Measurements from ENCODE around the gene HJV. TPM values are rescaled to one million over a fixed set of nuclear protein-coding genes. Genes with fewer than 3 reads are reported as not detected.
A peak's percentile ranks its signal among the peaks of the same experiment; 100 is the strongest.

HJV gene
- total RNA-seq, 2 experiments from 2014 or later = not detected

DNA sequence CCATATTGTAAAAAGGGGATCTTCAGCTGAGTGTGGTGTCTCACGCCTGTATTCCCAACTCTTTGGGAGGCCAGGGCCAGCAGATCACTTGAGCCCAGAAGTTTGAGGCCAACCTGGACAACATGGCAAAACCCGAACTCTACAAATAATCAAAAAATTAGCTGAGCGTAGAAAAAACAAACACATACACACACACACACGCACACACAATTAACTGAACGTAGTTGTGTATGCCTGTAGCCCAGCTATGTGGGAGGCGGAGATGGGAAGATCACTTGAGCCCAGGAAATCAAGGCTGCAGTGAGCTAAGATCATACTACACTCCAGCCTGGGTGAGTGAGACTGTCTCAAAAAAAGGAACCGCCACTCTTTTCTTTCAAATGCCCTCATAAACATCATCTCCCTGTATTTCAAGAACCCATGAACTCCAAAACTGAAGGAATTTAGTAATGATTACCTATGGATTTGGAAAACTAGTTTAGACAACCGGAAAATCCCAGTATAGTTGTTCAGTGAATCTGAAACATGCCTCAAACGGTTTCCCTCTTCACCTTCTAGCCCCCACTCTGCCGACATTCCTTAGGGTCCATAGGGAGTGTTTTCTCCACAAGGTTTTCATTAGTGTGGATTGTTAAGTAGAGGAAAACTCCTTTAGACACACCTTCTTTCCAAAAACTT is 29.7 kb downstream of the HJV start:
- Mint-ChIP-seq H3K27me3 (no peaks in the 10 kb centered on the region), H3K4me3 (peak overlapping the region; percentile 95), H3K4me1 (peaks cover 63% of the 10 kb centered on the region), H3K9me3 (no peaks in the 10 kb centered on the region), H3K36me3 (peaks cover 49% of the 10 kb centered on the region), H3K27ac (peak overlapping the region; percentile 99)
- no peak for DNase-seq

- no peak for DNase-seq
- peak overlapping the region; percentile 35 for H3K4me3 Mint-ChIP-seq
- peaks cover 72% of the 10 kb centered on the region for H3K4me1 Mint-ChIP-seq
- peaks cover 37% of the 10 kb centered on the region for H3K36me3 Mint-ChIP-seq
- H3K27me3 Mint-ChIP-seq = no peaks in the 10 kb centered on the region
- no peaks in the 10 kb centered on the region for H3K9me3 Mint-ChIP-seq
- peak overlapping the region; percentile 40 for H3K27ac Mint-ChIP-seq
Measured at GRCh38 chr1:145990249-145990855, 31.2 kb downstream of the HJV start.

DNA sequence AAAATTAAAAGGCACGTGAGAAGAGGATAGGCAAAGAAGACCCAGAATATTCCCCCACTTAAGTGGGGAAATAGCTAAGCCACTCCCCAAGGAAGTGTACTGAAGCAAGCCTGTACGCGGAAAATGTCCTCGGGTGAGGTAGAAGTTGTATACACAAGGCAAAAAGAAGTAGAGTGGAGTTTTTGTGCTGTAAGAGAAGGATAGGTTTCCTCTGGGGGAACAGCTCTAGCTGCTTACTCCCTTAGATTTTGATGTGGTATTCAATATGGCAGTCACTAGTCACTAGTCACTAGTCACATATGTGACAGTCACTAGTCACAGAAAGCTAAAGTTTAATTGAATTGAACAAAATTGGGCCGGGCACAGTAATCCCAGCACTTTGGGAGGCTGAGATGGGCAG is 32.8 kb downstream of the HJV start:
- peaks cover 75% of the 10 kb centered on the region for H3K4me1 Mint-ChIP-seq
- H3K27ac Mint-ChIP-seq = peak overlapping the region; percentile 80
- H3K27me3 Mint-ChIP-seq = no peaks in the 10 kb centered on the region
- no peak for DNase-seq
- H3K36me3 Mint-ChIP-seq = peaks cover 21% of the 10 kb centered on the region
- H3K4me3 Mint-ChIP-seq = no peak overlapping the region
- no peaks in the 10 kb centered on the region for H3K9me3 Mint-ChIP-seq

DNA sequence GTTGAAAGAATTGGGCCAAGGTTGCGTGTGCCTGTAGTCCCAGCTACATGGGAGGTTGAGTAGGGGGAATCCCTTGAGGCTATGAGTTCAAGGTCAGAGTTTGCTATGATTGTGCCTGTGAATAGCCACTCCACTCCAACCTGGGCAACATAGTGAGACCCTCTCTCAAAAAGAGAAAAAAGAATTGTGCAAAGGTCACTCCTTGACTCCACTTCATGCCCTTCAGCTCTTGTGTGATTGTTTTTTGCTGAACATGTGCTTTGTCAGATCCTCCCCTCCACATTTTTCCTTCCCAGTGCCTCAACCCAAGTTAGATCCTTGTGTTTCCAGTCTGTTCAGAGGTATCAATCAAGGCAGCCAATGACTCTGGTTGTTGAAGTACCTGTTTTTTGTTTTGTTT is 33.6 kb downstream of the HJV start:
- H3K27me3 Mint-ChIP-seq = no peaks in the 10 kb centered on the region
- peaks cover 76% of the 10 kb centered on the region for H3K4me1 Mint-ChIP-seq
- no peak overlapping the region for H3K4me3 Mint-ChIP-seq
- peaks cover 13% of the 10 kb centered on the region for H3K36me3 Mint-ChIP-seq
- DNase-seq = no peak
- H3K9me3 Mint-ChIP-seq = no peaks in the 10 kb centered on the region
- H3K27ac Mint-ChIP-seq = peak overlapping the region; percentile 21

- H3K27ac Mint-ChIP-seq = no peak overlapping the region
- H3K4me3 Mint-ChIP-seq = no peak overlapping the region
- peaks cover 76% of the 10 kb centered on the region for H3K4me1 Mint-ChIP-seq
- peaks cover under 1% of the 10 kb centered on the region for H3K36me3 Mint-ChIP-seq
- no peaks in the 10 kb centered on the region for H3K9me3 Mint-ChIP-seq
- DNase-seq = no peak
- H3K27me3 Mint-ChIP-seq = no peaks in the 10 kb centered on the region
Measured at GRCh38 chr1:145986551-145986950, 35.0 kb downstream of the HJV start.

DNA sequence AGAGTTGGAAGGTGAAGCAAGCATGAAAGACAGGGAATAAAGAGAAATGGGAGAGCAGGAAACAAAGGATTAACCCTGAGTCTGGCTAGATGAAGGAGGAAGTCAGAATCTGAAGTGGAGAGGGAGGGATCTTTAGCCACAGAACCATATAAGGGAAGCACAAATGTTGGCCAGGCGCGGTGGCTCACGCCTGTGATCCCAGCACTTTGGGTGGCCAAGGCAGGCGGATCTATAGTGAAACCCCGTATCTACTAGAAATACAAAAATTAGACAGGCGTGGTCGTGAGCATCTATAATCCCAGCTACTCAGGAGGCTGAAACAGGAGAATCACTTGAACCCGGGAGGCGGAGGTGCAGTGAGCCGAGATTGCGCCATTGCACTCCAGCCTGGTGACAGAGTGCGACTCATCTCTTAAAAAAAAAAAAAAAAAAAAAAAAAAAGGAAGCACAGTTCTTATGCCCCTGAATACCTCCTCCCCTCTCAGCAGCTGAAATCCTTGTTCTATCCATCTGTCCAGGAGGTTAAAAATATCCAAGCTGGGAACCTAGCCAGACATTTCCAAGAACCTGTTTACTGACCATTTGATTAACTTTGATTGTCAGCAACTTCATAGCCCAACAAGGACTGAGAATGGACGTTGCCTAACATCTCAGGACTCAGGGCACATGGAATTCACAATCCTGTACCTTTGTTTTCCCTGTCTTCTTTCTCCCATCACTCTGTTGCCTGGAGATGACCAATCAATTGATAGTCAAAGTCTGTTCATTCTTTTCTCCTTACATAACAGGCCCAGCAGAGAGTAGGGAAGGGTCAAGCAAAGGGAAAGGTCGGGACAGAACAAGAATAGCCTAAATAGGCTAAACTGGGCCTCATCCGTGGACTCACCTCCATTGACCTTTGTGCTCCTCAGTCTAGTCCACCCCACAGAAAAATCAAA is 35.8 kb downstream of the HJV start:
- H3K4me3 Mint-ChIP-seq = peak overlapping the region; percentile 36
- DNase-seq = no peak
- H3K36me3 Mint-ChIP-seq = no peaks in the 10 kb centered on the region
- no peaks in the 10 kb centered on the region for H3K27me3 Mint-ChIP-seq
- H3K27ac Mint-ChIP-seq = peak overlapping the region; percentile 32
- H3K9me3 Mint-ChIP-seq = no peaks in the 10 kb centered on the region
- H3K4me1 Mint-ChIP-seq = peaks cover 73% of the 10 kb centered on the region

GRCh38 chr1:145985129-145985501 is 36.4 kb downstream of the HJV start:
- peaks cover 67% of the 10 kb centered on the region for H3K4me1 Mint-ChIP-seq

GRCh38 chr1:145983960-145984830 is 37.3 kb downstream of the HJV start:
- Mint-ChIP-seq H3K36me3 (no peaks in the 10 kb centered on the region), H3K9me3 (no peaks in the 10 kb centered on the region), H3K27me3 (no peaks in the 10 kb centered on the region), H3K4me3 (no peak overlapping the region), H3K4me1 (peaks cover 65% of the 10 kb centered on the region), H3K27ac (peak overlapping the region; percentile 46)
- no peak for DNase-seq

More at GRCh38 chr1:145985129-145985501, 36.4 kb downstream of the HJV start:
- Mint-ChIP-seq H3K27me3 (no peaks in the 10 kb centered on the region), H3K9me3 (no peaks in the 10 kb centered on the region), H3K36me3 (no peaks in the 10 kb centered on the region), H3K27ac (peak overlapping the region; percentile 32), H3K4me3 (peak overlapping the region; percentile 36)
- no peak for DNase-seq

- Mint-ChIP-seq H3K9me3 (no peaks in the 10 kb centered on the region), H3K36me3 (peaks cover 2% of the 10 kb centered on the region), H3K27me3 (no peaks in the 10 kb centered on the region), H3K4me3 (no peak overlapping the region), H3K4me1 (peaks cover 56% of the 10 kb centered on the region), H3K27ac (no peak overlapping the region)
- no peak for DNase-seq
Measured at GRCh38 chr1:145983206-145983675, 38.3 kb downstream of the HJV start.

DNA sequence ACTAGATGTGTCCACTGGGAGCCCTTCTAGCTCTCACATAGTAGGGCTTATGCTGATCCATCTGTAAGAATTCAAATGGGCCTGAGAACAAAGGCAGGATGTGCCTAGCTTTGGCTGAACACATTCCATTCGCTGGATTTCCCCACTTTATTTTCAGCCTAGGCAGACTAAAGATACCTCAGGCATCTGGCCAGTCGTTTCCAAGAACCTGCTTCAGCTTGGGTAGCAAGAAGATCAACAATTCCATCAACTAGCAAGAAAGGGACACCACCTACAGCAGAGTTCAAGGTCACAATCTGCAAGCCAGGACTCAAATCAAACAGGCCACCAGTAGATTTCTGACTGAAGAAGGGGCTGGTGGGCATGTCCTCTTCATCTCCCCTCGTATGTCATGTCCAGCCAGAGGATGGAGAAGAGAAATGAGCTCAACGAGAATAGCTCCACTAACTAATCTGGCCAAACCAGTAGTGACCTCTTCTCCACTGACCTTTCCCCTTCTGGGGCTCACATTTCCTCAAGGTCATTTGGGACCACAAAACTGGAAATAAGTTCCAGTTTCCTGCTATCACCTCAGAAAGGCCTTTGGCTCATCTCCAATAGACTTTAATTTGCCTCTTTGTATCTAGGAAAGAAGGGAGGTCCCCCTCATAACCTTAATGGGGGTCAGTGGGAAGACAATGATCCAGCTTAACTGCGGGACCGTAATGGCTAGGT is 39.4 kb downstream of the HJV start:
- H3K27me3 Mint-ChIP-seq = no peaks in the 10 kb centered on the region
- peak overlapping the region; percentile 18 for H3K4me3 Mint-ChIP-seq
- no peaks in the 10 kb centered on the region for H3K9me3 Mint-ChIP-seq
- H3K27ac Mint-ChIP-seq = no peak overlapping the region
- H3K36me3 Mint-ChIP-seq = peaks cover 10% of the 10 kb centered on the region
- DNase-seq = no peak
- peaks cover 49% of the 10 kb centered on the region for H3K4me1 Mint-ChIP-seq

- H3K27ac Mint-ChIP-seq = no peak overlapping the region
- H3K4me3 Mint-ChIP-seq = no peak overlapping the region
Measured at GRCh38 chr1:145980457-145980994, 41.0 kb downstream of the HJV start.

GRCh38 chr1:145979746-145980456 is 41.6 kb downstream of the HJV start:
- DNase-seq = no peak
- Mint-ChIP-seq H3K36me3 (peaks cover 10% of the 10 kb centered on the region), H3K27me3 (no peaks in the 10 kb centered on the region), H3K4me3 (no peak overlapping the region), H3K9me3 (no peaks in the 10 kb centered on the region), H3K4me1 (peaks cover 36% of the 10 kb centered on the region), H3K27ac (no peak overlapping the region)

More at GRCh38 chr1:145980457-145980994, 41.0 kb downstream of the HJV start:
- Mint-ChIP-seq H3K36me3 (peaks cover 10% of the 10 kb centered on the region), H3K4me1 (peaks cover 42% of the 10 kb centered on the region), H3K9me3 (no peaks in the 10 kb centered on the region), H3K27me3 (no peaks in the 10 kb centered on the region)
- no peak for DNase-seq

All from activated naive CD8-positive, alpha-beta T cell treated with anti-CD3 and anti-CD28 coated beads for 36 hours (primary cell).